GM18511 (cell line): ENCODE data around the gene CLDN16.
A peak's percentile ranks its signal among the peaks of the same experiment; 100 is the strongest.

Experiments used
- ATAC-seq: cut with Tn5 transposase; IDR thresholded peaks from one replicate; pipeline ENCODE4 v1.9.1; 2021; ENCODE audit warnings: mild to moderate bottlenecking, moderate library complexity; ENCODE audit not compliant: unreplicated experiment

Gene CLDN16, protein sequence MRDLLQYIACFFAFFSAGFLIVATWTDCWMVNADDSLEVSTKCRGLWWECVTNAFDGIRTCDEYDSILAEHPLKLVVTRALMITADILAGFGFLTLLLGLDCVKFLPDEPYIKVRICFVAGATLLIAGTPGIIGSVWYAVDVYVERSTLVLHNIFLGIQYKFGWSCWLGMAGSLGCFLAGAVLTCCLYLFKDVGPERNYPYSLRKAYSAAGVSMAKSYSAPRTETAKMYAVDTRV

DNA sequence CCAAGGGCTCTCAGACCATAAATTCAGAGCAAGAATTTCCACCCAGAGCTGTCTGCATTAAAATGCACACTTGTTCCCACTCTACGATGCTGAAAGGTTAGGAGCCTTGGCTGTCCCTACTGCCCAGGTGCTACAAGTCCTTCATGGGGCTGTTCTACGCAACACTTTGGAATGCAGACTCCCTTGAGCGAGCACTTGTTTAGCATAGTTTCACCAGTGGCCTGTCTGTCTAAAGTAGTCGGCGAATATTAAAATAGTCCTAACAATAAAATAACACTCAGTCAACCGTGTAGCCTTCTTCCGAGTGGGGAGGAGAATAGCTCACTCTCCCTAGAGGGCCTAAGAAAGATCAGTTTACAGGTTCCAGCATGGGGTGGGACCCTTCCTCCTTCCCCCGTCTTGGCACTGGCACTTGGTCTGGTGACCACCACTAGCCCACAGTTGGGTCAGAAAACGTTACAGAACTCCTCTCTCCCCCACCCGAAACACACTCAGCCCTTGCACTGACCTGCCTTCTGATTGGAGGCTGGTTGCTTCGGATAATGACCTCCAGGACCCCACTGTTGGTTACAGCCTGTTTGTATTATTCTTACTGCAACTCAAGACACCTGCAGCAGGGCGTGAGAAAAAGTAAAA, at the start of gene CLDN16:
CLDN16 (plus strand) TSS at position 586 of the 636 bp plus-strand sequence. CDS start 167 bp downstream, outside the sequence.
- no peak for ATAC-seq

DNA sequence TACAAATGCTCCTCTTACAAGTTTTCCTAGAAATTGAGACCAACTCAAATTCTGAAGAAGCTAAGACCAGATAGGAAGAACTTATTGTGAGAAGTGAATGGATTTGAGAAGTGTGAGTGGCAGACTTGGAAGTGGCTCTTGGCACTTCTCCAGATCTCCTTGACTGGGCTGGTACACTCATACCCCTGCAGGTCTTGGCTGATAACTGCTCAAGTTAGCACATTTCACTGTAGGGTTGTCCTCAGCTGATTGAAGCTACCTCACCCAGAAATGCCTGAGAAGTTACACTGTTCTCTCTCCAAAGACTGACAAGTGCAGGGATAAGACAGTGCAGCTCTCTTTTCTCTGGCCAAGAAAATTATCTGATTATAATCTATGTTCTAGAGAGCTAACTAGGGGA, 49.2 kb upstream of the CLDN16 start:
- ATAC-seq = no peak

DNA sequence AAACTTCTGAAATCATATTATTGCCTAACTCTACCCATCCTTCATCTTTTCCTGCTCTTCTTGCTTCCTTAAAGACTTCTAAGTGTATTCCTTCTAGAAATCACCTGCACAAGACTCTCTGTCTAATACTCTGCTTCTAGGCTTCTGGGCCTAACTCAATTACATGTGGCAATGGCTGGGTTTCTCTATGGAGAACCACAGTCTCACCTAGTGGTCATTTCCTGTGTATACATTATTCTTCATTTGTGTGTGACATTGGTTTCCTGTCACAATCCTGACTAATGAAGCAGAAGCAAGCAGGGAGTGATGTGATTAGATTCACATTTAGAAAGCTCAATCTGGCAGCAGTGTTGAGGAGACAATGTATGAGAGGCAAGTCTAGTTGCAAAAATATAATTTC, 48.8 kb upstream of the CLDN16 start:
- peak; percentile 74 for ATAC-seq

GRCh38 chr3:190340071-190340470, 47.9 kb upstream of the CLDN16 start:
- no peak for ATAC-seq

- ATAC-seq = no peak
Observed at GRCh38 chr3:190345027-190345821, 42.7 kb upstream of the CLDN16 start.

DNA sequence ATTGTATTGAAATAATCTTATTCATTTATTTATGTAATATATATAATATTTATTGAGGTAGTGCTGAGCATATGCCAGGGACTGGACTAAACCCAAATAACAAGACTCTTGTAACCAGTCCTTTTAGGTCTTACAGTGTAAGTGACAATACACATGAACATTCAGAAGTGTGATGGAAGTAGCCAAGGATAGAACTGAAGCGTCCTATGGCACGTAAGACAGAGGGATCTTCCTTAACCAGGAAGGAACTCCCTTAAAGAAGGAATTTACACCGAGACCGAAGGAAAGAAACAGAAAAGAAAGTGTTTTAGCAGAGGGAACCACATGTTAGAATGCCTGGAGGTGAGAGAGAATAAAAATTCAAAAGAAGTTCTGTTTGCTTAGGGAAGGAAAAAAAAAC, 42.1 kb upstream of the CLDN16 start:
- ATAC-seq = no peak

GRCh38 chr3:190346541-190346940, 41.4 kb upstream of the CLDN16 start:
- ATAC-seq = no peak

DNA sequence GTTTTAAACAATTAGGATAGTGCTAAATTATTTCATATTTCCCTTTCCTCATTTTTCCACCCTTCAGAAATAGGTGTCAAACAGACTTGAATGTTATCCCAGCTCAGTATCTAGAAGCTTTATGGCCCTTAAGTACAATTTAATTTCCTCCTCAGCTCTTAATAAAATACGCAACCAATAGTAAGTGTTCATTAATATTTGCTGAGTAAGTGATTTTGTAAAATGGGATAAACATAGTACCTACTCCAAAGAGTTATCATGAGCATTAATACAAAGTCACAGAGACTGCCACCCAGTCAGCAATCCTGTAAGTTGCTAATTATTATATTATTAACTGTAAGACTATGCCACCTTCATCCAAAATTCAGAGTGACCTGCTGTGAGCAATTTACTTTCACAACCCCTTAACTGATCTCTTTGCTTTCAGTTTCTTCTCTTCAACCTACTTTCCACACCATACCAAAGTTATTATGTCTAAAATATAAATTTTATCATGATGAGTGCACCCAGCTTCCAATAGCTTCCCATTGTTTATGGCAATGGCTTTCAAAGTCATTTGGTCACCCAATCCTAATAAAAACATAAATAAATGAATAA, 35.0 kb upstream of the CLDN16 start:
- no peak for ATAC-seq

GRCh38 chr3:190356246-190356645, 31.7 kb upstream of the CLDN16 start:
- no peak for ATAC-seq

DNA sequence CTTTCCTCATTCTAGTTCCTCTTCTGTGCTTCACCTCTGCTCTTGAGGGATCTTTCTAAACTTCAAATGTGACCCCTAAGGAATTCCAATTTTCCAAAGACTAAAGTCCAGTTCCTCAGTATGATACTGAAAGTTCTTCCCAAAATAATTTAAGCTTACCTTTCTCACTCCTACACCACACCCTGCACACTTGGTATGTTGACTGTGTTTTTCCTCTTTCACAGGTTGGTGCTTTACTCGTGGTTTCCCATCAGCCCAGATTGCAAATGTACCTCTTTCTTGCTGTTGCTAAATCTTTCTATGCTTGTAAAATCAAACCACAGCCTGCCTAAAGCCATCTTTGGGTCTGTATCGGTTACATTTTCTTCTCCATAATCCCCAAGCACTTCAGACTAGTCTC, 30.5 kb upstream of the CLDN16 start:
- ATAC-seq = no peak

GRCh38 chr3:190359813-190360212, 28.1 kb upstream of the CLDN16 start:
- no peak for ATAC-seq

- ATAC-seq = no peak
Observed at GRCh38 chr3:190360228-190360627, 27.7 kb upstream of the CLDN16 start.

- no peak for ATAC-seq
Observed at GRCh38 chr3:190361791-190362190, 26.2 kb upstream of the CLDN16 start.

DNA sequence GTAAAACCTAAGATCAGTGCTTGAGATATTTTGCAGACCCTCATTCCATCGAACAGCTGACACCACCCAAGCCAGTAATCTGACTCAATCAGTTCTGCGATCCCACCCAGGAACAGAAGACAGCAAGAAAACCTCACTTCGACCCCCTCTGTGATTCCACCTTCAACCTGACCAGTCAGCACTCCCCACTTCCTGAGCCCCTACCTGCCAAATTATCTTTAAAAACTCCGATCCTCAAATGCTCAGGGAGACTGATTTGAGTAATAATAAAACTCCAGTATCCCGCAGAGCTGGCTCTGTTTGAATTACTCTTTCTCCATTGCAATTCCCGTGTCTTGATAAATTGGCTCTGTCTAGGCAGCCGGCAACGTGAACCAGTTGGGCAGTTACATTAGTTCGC, 25.7 kb upstream of the CLDN16 start:
- ATAC-seq = no peak

GRCh38 chr3:190366133-190366532, 21.8 kb upstream of the CLDN16 start:
- no peak for ATAC-seq

- ATAC-seq = no peak
Observed at GRCh38 chr3:190368881-190369280, 19.1 kb upstream of the CLDN16 start.

- ATAC-seq = no peak
Observed at GRCh38 chr3:190369668-190370295, 18.2 kb upstream of the CLDN16 start.

DNA sequence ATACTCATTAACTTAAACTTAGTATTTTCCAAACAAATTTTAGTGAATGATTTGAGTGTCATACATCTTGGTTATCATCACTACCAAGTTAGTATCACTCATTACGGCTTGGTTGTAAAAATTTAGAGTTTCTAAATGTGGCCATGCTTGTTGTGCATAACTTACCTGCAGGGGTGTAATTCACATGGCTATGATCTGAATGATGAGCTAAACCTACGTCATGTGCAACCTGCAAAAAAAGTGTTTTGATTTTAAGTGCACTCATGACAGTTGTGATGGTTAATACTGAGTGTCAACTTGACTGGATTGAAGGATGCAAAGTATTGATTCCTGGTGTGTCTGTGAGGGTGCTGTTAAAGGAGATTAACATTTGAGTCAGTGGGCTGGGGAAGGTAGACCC, 17.6 kb upstream of the CLDN16 start:
- ATAC-seq = no peak

DNA sequence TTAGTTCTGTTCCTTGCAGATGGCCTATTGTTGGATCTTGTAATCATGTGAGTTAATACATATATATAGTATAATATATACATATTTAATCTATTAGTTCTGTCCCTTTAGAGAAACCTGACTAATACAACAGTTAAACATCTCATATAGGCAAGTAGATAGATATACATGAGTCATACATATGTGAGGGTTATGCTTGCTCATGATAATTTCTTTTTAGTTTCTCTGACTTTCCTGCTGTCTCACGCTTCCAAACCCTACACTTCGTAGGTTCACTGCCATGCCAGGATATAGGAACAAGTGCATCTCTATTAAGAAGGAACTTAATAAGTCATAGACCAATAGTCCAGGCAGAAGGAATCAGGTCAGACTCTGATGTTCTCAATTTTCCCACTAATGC, 16.8 kb upstream of the CLDN16 start:
- ATAC-seq = no peak

- no peak for ATAC-seq
Observed at GRCh38 chr3:190375246-190375645, 12.7 kb upstream of the CLDN16 start.

- ATAC-seq = no peak
Observed at GRCh38 chr3:190375671-190376070, 12.3 kb upstream of the CLDN16 start.
